ENCODE measurements around the gene EDC4. TPM values are rescaled to one million over a fixed set of nuclear protein-coding genes. Genes with fewer than 3 reads are reported as not detected.
"Not testable (repeated sequence)": the region's sequence is repeated elsewhere in the genome, so short reads cannot be mapped to it uniquely, and the experiment has no call there.

The EDC4 gene
- total RNA-seq, 1 donor from 2014 or later = 48.8 TPM

GRCh38 chr16:67862623-67863583, 9.9 kb upstream of the EDC4 start:
- peaks cover 10% of the 10 kb centered on the region for H3K4me1 ChIP-seq
- no peak for TF ChIP-seq CTCF (IDR thresholded peaks at IDR 0.05)

GRCh38 chr16:67864044-67864443, 8.8 kb upstream of the EDC4 start:
- H3K27me3 ChIP-seq; H3K27ac ChIP-seq; H3K4me1 ChIP-seq; H3K4me3 ChIP-seq; ATAC-seq; H3K9me3 ChIP-seq; intact Hi-C loops (cut with DNase I); DNase-seq: not testable (repeated sequence)
- H3K36me3 ChIP-seq = peaks cover 50% of the 10 kb centered on the region

More at GRCh38 chr16:67862623-67863583, 9.9 kb upstream of the EDC4 start:
- Histone ChIP-seq H3K9me3 (no peaks in the 10 kb centered on the region), H3K36me3 (peaks cover 40% of the 10 kb centered on the region), H3K27me3 (no peaks in the 10 kb centered on the region), H3K27ac (no peak overlapping the region), H3K4me3 (no peak overlapping the region)
- DNase-seq (no peak), ATAC-seq (peak; percentile 3)
- intact Hi-C loops (cut with DNase I) = no loop called here

- H3K27me3 ChIP-seq = no peaks in the 10 kb centered on the region
- H3K27ac ChIP-seq = no peak overlapping the region
- no peak for ATAC-seq
- peaks cover 5% of the 10 kb centered on the region for H3K4me1 ChIP-seq
- intact Hi-C loops (cut with DNase I) = no loop called here
- no peaks in the 10 kb centered on the region for H3K9me3 ChIP-seq
- H3K36me3 ChIP-seq = peaks cover 54% of the 10 kb centered on the region
- DNase-seq = no peak
- no peak for TF ChIP-seq CTCF (IDR thresholded peaks at IDR 0.05)
- no peak overlapping the region for H3K4me3 ChIP-seq
These were observed 8.3 kb upstream of the EDC4 start for GRCh38 chr16:67864594-67864993.

GRCh38 chr16:67865318-67865717, 7.5 kb upstream of the EDC4 start:
- Histone ChIP-seq H3K27ac (no peak overlapping the region), H3K4me3 (no peak overlapping the region), H3K27me3 (no peaks in the 10 kb centered on the region), H3K4me1 (peaks cover 5% of the 10 kb centered on the region), H3K36me3 (peaks cover 61% of the 10 kb centered on the region), H3K9me3 (no peaks in the 10 kb centered on the region)
- intact Hi-C loops (cut with DNase I) = no loop called here
- ATAC-seq (peak; percentile 73), DNase-seq (no peak)
- TF ChIP-seq CTCF (IDR thresholded peaks at IDR 0.05) = peak; percentile 34

- no peak for DNase-seq
- Histone ChIP-seq H3K27ac (no peak overlapping the region), H3K27me3 (no peaks in the 10 kb centered on the region), H3K4me3 (no peak overlapping the region), H3K4me1 (peaks cover 10% of the 10 kb centered on the region), H3K36me3 (peaks cover 63% of the 10 kb centered on the region), H3K9me3 (no peaks in the 10 kb centered on the region)
- intact Hi-C loops (cut with DNase I) = no loop called here
- no peak for ATAC-seq
- TF ChIP-seq CTCF (IDR thresholded peaks at IDR 0.05) = no peak
These were observed 4.6 kb upstream of the EDC4 start for GRCh38 chr16:67868290-67868689.

GRCh38 chr16:67869653-67870052, 3.2 kb upstream of the EDC4 start:
- H3K36me3 ChIP-seq = peaks cover 63% of the 10 kb centered on the region

More at GRCh38 chr16:67869653-67870052, 3.2 kb upstream of the EDC4 start:
- DNase-seq = no peak
- no peak for TF ChIP-seq CTCF (IDR thresholded peaks at IDR 0.05)
- Histone ChIP-seq H3K4me3 (no peak overlapping the region), H3K9me3 (no peaks in the 10 kb centered on the region), H3K27ac (no peak overlapping the region), H3K27me3 (no peaks in the 10 kb centered on the region), H3K4me1 (peaks cover 14% of the 10 kb centered on the region)
- intact Hi-C loops (cut with DNase I) = no loop called here
- no peak for ATAC-seq
